M059J (cell line): ENCODE results near the gene CCL7. TPM values are rescaled to one million over a fixed set of nuclear protein-coding genes. Genes with fewer than 3 reads are reported as not detected.
"Not testable (repeated sequence)": the region's sequence is repeated elsewhere in the genome, so short reads cannot be mapped to it uniquely, and the experiment has no call there.

Experiments
- DNase-seq: peaks from one replicate; pipeline ENCODE4 v3.0.0-alpha.2; 2012; ENCODE audit warnings: low read depth
- total RNA-seq: library from RNA; depleted of rRNA; stranded (reverse); fragments of >200 nt; shearing (Covaris generic); gene quantifications from 2 replicates; pipeline ENCODE4 v1.2.3, GENCODE V29; 2014; rRNA removed

CCL7 gene
- 0.17 TPM in 1 of 2 replicates, not detected in the other for total RNA-seq

GRCh38 chr17:34269969-34270368 lies at the start of gene CCL7:
Gene CCL7 (plus strand): TSS chr17:34270221. CDS start chr17:34270291, 70 bp downstream.
- peak; percentile 44 for DNase-seq

GRCh38 chr17:34220752-34221395 lies 49.1 kb upstream of the CCL7 start:
- no peak for DNase-seq

GRCh38 chr17:34221411-34221810 lies 48.6 kb upstream of the CCL7 start:
- no peak for DNase-seq

- DNase-seq, result no peak
These were observed 47.1 kb upstream of the CCL7 start for GRCh38 chr17:34222722-34223497.

- no peak for DNase-seq
These were observed 45.0 kb upstream of the CCL7 start for GRCh38 chr17:34225046-34225445.

GRCh38 chr17:34226011-34226743 lies 43.8 kb upstream of the CCL7 start:
- DNase-seq, result peak; percentile 89

GRCh38 chr17:34226744-34227034 lies 43.3 kb upstream of the CCL7 start:
- no peak for DNase-seq

- DNase-seq, result not testable (repeated sequence)
These were observed 42.7 kb upstream of the CCL7 start for GRCh38 chr17:34227293-34227692.

- no peak for DNase-seq
These were observed 42.3 kb upstream of the CCL7 start for GRCh38 chr17:34227707-34228106.

GRCh38 chr17:34228781-34229180 lies 41.2 kb upstream of the CCL7 start:
- DNase-seq, result no peak

GRCh38 chr17:34230342-34230741 lies 39.7 kb upstream of the CCL7 start:
- DNase-seq, result no peak

- no peak for DNase-seq
These were observed 35.4 kb upstream of the CCL7 start for GRCh38 chr17:34234616-34235015.

- DNase-seq, result peak; percentile 76
These were observed 34.5 kb upstream of the CCL7 start for GRCh38 chr17:34235389-34236028.

GRCh38 chr17:34236281-34236892 lies 33.6 kb upstream of the CCL7 start:
- DNase-seq, result no peak

GRCh38 chr17:34237458-34237857 lies 32.6 kb upstream of the CCL7 start:
- DNase-seq, result no peak

GRCh38 chr17:34241062-34241461 lies 29.0 kb upstream of the CCL7 start:
- no peak for DNase-seq

- DNase-seq, result no peak
These were observed 27.2 kb upstream of the CCL7 start for GRCh38 chr17:34242587-34243363.

GRCh38 chr17:34243364-34244320 lies 26.4 kb upstream of the CCL7 start:
- no peak for DNase-seq

- no peak for DNase-seq
These were observed 24.6 kb upstream of the CCL7 start for GRCh38 chr17:34245351-34245905.

GRCh38 chr17:34246446-34246845 lies 23.6 kb upstream of the CCL7 start:
- no peak for DNase-seq
